GM21717 (cell line): ENCODE measurements around the gene TMA7B.

Source experiments
- ATAC-seq: cut with Tn5 transposase; IDR thresholded peaks from one replicate; pipeline ENCODE4 v1.9.1; 2021; ENCODE audit warnings: mild to moderate bottlenecking, moderate library complexity; ENCODE audit not compliant: unreplicated experiment

TMA7B gene

DNA sequence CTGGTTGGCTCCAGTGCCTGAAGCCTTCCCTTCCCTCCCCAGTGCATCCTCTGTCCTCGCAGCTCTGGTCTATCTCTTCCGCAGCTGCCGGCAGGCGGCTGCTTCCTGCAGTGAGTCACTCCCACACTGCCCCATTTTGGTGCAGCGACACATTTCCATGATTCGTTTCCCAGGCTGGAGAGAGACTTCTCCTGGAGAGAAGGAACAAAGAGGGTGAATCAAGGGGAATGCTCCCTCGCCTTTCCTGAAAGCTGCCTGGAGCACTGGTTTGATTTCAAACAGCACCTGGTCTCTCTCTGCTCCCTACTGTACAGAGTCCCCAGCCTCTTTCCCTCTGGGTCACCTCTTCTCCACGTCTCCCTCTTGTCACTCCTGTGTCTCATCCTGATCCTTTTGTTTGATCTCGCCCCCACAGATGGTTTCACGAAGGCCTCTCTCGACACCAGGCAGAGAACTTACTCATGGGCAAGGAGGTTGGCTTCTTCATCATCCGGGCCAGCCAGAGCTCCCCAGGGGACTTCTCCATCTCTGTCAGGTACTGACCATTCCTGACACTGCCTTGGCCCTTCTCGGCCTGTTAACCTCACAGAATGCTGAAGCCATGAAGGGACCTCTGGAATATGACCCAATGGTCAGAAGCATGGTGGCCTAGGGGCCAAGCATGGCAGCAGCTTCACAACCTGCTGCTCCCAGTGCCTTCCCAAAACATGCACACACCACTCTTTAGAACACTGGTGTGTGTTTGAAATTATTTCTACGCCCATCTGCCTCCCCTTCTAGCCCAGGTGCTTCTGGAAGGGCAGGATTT, at the start of gene TMA7B:
Gene TMA7B (plus strand): TSS at position 758 of the 808 bp plus-strand sequence. CDS start 3,978 bp downstream, outside the sequence.
- no peak for ATAC-seq

DNA sequence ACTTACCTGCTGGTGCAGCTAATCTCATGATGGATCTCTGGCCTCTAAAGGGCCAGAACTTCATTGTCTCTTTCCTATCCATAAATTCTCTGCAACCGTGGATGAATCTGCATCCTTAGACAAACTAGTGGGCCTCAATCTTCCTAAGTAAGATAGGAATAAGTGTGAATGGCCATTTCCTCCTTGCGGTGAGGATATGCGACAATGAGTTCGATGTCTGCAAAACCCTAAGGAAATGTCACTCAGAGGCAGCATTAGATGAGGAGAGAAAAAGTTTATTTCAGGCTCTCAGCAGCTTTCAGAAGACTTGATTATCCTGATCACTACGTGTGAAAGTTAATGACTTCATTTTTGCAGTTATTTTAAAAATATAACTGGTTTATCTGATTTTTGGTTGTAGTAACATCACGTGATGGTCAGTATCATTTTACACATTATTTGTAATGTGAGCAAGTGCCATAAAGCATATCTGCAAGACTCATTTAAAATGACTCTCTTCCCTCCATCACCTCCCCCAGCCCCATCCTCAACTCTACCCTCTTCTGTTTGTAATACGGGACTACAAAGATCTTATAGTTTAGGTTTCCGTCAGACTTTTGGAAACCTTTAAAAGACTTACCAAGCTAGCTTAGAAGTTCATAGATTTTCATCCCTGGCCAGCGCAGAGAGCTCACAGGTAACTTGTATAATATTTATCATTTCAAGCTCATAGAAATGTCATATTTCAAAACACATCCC, 49.2 kb upstream of the TMA7B start:
- ATAC-seq, result no peak

DNA sequence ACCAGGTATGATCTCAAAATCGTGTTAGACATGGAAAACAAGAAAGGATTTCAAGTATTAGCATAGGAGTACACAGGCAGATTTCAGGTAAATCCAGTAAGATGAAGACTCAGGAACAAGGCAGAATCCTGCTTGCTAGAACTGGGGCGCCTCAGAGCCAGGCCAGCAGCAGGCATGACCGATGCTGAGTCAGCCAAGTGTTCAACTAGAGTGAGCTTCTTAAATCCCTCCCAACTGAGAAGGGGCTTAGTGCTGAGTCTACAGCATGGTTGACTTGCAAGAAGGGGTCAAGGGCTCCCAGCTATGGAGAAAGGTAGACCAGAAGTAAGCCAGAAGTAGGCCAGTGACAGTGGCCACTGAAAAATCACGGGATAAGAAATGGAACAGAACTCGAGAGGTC, 46.9 kb upstream of the TMA7B start:
- no peak for ATAC-seq

DNA sequence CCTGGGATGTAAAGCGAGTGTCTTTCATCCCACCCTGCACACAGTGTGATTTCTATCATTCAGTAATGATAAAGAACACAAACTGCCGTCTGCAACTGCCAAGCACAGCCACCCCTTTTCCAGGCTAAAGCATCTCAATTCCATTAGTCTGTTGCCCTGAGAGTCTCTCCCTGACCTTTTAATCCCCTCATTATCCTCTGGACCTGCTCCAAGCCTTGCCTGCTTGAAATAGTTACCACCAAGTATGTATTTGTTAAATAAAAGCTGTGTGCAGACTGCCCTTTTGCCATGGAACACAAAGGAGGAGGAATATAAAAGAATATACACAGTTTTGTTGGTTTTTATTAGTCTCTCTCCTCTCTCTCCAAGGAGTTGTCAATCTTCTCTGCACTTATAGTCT, 46.3 kb upstream of the TMA7B start:
- no peak for ATAC-seq

DNA sequence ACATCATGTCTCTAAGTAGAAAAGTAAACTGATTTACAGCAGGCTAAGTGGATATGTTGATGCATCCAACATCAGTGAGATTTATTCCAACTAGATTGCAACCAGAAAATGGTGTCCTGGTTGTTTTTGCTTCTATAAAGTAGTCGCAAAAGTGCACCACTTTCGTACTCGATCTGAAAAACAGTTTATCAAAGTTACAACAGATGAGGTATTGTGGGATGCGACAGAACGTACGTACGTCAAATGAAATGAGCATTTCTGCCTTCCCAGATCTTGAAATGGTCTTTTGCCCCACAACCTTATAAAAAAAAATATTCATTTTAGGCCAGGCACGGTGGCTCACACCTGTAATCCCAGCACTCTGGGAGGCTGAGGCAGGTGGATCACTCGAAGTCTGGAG, 45.6 kb upstream of the TMA7B start:
- no peak for ATAC-seq

DNA sequence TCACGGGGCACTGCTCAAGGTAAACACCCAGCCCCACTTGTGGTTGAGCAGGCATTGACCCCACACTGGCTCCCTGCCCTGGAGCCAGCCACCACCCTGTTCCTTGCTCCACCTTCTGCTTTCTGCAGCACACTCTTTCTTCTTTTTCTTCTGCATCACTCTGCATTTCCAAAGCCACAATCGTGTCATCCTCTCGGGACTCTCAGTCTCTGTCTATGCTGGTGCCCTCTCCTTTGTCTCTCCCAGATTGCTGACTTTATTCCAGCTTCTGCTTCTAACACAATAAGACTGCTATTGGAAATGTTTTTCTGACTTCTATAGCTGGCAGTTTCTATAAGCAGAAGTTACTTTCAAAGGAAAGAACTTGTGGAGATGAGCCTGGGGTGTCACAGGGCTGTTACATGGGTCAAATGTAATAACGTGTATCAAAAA, 44.9 kb upstream of the TMA7B start:
- no peak for ATAC-seq

DNA sequence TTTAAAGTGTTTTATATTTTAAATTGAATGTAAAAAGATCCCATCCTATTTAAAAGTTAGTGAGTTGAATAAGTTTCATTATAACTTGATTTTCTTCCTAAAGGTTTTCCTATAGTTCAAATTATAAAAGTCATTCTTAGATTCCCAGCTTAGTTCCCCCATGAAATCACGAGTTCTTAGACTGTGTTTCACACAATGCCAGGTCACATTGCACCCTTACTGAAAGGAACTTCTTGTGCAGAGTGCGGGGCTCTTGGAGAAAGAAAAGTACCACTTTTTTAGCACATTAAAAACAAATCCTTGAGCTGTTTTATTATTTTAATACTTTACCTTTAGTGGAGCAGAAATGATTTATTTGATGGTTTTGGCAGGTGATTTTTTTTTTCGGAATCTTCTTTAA, 43.7 kb upstream of the TMA7B start:
- no peak for ATAC-seq

DNA sequence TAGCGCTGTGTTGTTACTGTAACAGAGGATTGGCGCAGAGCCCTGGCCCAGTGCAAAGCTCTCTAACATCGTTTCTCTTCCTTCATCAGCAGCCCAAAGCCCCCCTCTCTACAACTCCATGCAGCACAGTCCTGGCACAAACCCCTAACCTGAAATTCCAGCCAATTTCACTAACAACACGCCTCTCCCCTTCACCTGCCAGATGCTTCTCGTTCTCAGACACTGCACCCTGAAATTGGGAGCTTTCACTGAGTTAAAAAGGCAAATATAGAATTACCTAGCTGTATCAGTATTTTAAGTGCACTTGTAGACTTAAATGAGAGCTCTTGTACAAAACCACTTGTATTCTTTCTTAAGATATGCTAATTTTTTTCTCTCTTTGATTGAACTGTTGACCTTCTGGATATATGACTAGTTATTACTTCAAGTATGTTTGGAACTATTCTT, 43.0 kb upstream of the TMA7B start:
- no peak for ATAC-seq

DNA sequence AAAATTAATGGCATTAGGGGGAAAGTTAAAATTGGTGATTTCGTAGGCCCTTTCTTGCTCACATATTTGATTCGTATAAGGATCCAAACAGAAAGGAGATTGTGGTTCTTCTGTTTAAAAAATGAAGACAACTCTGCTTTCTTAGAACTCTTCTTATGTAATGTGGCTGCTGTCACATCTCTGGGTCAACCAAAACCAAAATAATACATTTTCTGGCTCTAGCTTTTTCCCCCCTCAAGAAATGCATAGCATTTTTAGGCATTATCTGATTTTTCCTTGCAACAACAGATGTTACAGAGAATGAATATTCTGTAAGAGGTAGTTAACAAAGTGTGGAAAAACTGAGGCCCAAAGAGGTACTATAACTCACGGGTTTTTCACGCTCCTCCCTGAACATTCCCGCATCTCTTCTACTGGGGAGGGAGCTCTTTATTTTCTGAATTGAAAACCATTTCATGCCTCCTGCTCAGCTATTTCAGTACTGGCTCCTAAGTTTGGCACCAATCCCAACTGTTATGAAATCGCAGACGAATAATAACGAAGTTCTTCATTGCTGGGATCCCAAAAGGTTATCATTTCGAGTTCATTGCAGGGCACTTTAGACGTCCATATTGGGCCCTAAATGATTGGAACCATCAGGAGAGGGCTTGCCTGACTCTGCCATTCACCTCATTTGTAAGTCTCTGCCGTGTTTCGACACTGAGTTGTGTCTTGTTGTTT, 42.3 kb upstream of the TMA7B start:
- ATAC-seq, result no peak

DNA sequence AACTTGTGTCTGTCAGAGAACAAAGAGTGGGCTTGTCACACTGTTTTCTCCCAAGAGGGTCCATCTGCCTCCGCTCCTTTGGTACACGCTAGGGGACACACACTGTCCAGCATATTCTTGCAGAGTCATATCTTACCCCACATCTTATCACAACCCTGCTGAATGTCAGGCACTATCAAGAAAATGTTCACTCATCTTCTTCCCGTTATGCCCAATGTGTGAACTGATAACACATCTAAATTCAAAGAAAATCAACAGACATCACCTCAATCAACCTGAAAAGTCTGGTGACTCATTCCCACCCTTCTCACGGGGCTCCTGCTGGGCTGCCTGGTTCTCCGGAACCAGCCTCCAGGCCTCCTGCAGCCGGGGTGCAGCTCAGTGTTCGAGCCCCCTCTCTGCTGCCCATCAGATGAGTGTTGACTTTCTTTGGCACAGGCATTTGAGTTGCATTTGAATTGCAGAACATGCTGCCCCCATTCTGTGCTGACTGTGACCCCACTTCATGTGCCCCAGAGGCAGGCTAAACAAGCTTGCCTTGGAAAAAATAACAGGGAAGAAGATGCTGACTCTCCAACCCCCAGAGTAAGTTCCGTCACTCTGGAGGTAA, 40.0 kb upstream of the TMA7B start:
- ATAC-seq, result no peak

DNA sequence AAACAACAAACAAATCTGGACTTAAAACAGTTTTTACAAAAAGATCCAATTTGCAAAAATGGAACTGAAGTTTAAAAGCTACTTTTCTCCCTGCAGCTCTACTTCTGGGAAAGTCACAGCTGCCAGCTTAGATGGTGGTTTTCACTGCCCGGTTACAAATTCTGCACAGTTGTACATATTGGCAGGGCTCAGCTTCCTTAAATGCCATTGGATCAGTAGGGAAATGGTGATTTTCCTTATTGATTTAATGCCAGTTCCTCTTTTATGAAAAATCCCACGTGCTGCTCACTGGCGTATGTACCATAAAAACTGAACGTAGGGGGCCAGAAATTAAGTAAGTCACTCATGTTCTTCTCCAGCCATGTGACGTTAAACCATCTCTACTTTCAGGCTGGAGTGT, 36.5 kb upstream of the TMA7B start:
- ATAC-seq, result no peak

DNA sequence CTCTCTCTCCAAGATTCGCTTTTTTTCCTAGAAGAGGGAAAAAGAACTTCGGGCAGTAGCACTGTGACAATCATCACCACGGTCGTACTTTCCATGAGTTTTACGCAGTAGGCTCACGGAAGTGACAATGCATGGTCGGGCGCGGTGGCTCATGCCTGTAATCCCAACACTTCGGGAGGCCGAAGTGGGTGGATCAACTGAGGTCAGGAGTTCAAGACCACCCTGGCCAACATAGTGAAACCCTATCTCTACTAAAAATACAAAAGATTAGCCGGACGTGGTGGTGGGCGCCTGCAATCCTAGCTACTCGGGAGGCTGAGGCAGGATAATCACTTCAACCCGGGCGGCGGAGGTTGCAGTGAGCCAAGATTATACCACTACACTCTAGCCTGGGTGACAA, 35.9 kb upstream of the TMA7B start:
- ATAC-seq, result no peak

DNA sequence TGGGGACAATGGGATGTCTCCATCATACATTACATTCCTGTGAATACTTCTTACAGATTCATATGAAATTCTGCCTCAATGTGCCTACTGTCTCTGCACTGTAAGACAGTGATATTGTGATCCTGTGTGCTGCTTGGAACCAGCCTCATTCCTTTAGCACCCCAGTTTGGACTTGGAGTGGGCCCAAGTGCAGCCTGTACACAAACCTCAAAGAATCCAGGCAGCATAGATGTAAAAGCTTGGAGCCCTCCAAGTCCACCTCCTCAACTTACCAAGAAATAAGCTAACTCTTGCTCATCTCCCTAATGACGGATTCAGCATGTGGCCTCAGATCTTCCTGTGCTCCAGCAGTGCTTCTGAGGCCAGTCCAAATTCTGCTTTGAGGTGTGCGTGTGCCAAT, 34.9 kb upstream of the TMA7B start:
- ATAC-seq, result no peak

DNA sequence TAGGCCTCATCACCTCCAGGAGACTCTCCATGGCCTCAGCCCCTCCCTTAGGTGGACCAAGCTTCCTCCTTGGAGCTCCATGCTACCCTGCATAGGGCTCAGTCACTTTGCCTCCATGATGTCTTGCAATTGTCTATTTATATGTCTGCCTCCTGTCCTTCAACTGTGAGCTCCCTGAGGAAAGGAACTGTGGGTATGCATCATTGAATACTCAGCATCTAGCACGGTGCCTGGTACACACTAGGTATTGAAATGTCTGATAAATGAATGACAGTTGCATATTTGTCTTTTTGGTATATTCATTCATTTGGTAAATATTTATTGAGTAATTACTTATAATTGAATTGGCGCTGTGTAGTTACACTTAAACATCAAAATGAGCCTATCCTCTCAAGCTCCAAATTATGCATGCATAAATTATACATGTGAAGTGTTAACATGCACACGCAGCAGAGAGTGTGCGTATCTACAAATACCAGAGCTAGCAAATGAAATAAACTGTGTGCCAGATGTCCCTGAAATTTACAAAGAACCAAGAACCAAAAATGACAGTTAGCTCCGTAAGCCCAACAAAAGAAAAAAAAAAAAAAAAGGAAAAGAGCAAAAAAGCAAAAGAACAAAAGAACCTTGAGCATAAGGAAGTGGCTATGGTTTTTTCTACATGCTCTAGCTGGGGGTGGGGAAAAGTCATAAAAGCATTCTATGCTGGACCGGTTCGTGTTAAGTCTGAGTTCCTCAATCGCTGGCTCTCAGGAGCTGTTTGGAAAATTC, 34.1 kb upstream of the TMA7B start:
- no peak for ATAC-seq

DNA sequence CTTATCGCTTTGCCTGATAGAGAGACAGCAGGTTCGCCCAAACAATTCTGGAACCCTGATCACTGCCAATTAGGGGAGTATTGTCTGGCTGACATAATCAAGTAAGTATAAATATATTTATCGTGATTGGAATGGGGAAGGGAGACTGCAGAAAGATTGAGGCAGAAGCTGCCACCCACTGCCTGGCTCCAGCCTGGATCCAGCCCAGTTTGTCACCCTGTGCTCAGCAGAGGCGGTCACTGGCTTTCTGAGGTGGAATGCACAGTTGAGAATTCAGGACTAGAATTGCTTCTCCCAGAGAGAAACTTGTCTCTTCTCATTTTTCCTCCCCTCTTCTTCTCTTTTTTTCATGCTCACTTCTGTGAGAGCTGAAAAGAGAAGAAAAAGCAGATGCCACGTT, 33.4 kb upstream of the TMA7B start:
- no peak for ATAC-seq

DNA sequence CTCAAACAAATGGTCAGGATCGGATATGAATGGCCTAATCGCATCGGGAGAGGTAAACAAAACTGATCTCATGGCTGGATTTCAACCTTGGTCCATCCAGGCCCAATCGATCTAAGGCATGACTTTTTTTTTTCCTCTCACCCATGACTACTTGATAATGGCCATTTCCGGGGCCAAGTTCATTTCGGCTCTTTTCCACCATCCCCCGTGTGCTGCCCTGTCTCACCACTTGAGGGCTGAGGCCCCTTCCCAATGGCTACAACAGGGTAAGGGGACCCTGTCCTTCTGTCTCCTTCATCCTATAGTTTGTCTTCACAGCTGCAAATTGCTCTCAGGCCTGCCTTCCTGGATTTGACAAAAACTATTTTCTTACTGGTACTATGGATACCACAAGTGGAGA, 32.7 kb upstream of the TMA7B start:
- ATAC-seq, result no peak

DNA sequence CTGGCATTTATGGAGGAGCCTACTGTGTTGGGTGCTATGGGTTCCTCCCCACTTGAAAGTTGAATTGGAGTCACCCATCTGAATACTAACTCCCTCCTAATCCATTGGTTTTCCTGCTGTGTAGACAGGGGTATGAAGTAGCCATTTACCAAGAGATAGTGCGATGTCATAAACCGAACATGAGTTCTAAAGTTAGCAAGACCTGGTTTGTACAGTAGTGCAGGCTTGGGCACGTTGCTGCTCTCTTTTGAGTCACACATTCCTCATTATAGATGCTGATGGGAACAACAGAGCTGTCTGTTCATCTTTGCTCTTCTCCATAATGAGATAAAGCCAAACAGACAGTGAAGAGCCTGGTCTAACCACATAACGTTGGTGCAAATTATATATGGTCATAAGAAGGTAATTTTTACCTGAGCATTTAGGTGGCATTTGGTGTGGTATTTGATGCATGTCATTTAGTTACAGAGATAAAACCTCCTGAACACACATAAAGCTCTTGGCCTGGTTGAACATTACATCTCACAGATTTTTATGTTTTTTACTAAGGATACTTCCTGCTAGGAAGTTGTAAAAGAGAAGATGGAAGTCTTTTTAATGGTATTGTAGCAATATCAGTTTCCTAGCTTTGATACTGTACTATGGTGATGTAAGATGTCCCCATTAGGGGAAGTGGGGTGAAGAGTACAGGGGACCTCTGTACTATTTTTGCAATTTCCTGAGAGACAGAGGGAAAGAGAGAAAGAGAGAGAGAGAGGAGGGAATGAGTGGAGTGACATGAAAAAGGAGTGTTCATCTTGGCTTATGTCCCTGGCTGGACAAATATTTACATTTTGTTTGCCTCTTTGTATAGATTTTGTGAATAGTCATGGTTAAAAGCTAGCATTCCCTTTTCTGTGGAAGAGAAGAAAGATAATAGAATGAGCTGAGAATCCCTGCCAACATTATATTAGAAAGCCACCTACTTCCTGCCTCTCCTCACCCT, 31.4 kb upstream of the TMA7B start:
- ATAC-seq, result no peak

DNA sequence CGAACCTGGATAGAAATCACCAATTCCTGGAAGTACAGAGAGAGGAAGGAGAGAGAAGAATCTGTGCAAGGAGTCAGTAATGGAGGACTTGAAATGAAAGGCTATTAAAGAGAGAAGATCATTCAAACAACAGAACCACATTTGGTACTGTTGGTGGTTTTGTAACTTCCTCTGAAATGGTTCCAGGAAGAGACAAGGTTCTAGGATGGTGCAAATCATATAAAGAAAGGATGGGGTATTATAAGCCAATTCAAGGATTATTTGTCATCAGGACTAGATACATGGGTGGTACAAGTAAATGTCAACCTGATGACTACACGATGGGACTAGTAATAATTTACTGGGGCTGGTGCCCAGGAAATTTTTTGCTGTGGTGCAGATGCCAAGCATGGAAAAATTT, 28.9 kb upstream of the TMA7B start:
- ATAC-seq, result no peak

DNA sequence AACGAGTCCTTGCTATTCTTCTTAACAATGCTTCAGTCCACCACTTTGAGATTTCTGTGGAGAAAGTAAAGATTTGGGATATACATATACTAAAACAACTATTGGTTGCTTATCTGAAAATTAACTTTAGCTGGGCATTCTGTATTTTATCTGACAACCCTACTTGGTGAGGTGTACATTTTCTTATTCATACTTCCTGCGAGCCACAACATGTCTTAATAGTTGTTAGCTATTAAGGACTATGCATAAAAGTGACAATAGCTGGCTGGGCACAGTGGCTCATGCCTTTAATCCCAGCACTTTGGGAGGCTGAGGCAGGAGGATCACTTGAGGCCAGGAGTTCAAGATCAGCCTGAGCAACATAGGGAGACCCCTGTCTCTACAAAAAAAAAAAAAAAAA, 28.0 kb upstream of the TMA7B start:
- ATAC-seq, result no peak
